ENCODE measurements around the gene TSNAXIP1.

GRCh38 chr16:67856927-67857546 is 50.3 kb downstream of the TSNAXIP1 start:
- TF ChIP-seq POLR2A (IDR thresholded peaks at IDR 0.05; ENCODE audit: low read depth, low read length), result no peak
- no peak for TF ChIP-seq POLR2AphosphoS5 (IDR thresholded peaks at IDR 0.05; ENCODE audit: low read depth, low read length)

Data from GM12891 (cell line).